Endodermal cell (in vitro differentiated cells): ENCODE results near the gene BRD2. TPM values are rescaled to one million over a fixed set of nuclear protein-coding genes. Genes with fewer than 3 reads are reported as not detected.

Experiments used
- DNase-seq: peaks from one replicate; pipeline ENCODE4 v3.0.0-alpha.2; 2017
- H3K27ac ChIP-seq: 2 replicates; pipeline ENCODE4 v1.5.1; 2013; ENCODE audit warnings: mild to moderate bottlenecking, low read depth, low read length, moderate library complexity
- H3K27me3 ChIP-seq: 2 replicates; pipeline ENCODE4 v1.6.1; 2013; ENCODE audit warnings: mild to moderate bottlenecking, low read length, moderate library complexity; ENCODE audit not compliant: insufficient read depth, control insufficient read depth, poor library complexity, severe bottlenecking
- H3K36me3 ChIP-seq: 2 replicates; pipeline ENCODE4 v1.7.0; 2013; ENCODE audit warnings: mild to moderate bottlenecking, low read length, moderate library complexity; ENCODE audit not compliant: control insufficient read depth, insufficient read depth
- H3K4me1 ChIP-seq: one replicate; pipeline ENCODE4 v1.7.0; 2013; ENCODE audit warnings: low read length; ENCODE audit not compliant: control insufficient read depth, insufficient read depth
- H3K4me3 ChIP-seq: 2 replicates; pipeline ENCODE4 v1.5.1; 2013; ENCODE audit warnings: mild to moderate bottlenecking, low read length, moderate library complexity
- H3K9ac ChIP-seq: 2 replicates; pipeline ENCODE4 v1.6.1; 2013; ENCODE audit warnings: mild to moderate bottlenecking, low read length, moderate library complexity; ENCODE audit not compliant: poor library complexity, severe bottlenecking; ENCODE audit errors: extremely low read depth
- H3K9me3 ChIP-seq: 2 replicates; pipeline ENCODE4 v1.6.1; 2013; ENCODE audit warnings: mild to moderate bottlenecking, low read length, moderate library complexity; ENCODE audit not compliant: control insufficient read depth
- H3K27ac Mint-ChIP-seq: 2 replicates; pipeline ENCODE4 v1.8.0; 2020; ENCODE audit warnings: mixed read lengths
- H3K27me3 Mint-ChIP-seq: 2 replicates; pipeline ENCODE4 v1.8.0; 2021; ENCODE audit warnings: mild to moderate bottlenecking, mixed read lengths; ENCODE audit not compliant: insufficient read depth
- H3K36me3 Mint-ChIP-seq: 2 replicates; pipeline ENCODE4 v1.8.0; 2020; ENCODE audit warnings: low read depth, mixed read lengths
- H3K4me1 Mint-ChIP-seq: 2 replicates; pipeline ENCODE4 v1.8.0; 2020; ENCODE audit warnings: mixed read lengths
- H3K4me3 Mint-ChIP-seq: 2 replicates; pipeline ENCODE4 v1.8.0; 2020; ENCODE audit warnings: mild to moderate bottlenecking, moderate library complexity, mixed read lengths
- H3K9me3 Mint-ChIP-seq: 2 replicates; pipeline ENCODE4 v1.8.0; 2020; ENCODE audit warnings: mild to moderate bottlenecking, mixed read lengths
- CTCF ChIP-seq: fragments of 200-600 bp; sonication (generic); conservative IDR thresholded peaks from 2 replicates; pipeline ENCODE4 v1.5.0; 2021; ENCODE audit warnings: antibody characterized with exemption, mild to moderate bottlenecking
- WGBS, 2 experiments: methylation state at CpG; one replicate each; pipeline versions ENCODE4 v1.1.5 to v1.1.7; 2013; ENCODE audit warnings: missing lambda C conversion rate in 2 of 2, mixed read lengths in 1 of 2; ENCODE audit not compliant: insufficient coverage in 1 of 2, insufficient read length in 1 of 2; 5-methylcytosine and 5-hydroxymethylcytosine counted together
- total RNA-seq, 2 donors: library from RNA; stranded (reverse); fragmentation: NEBNext Ultra II Directional in 1 of 2; extraction: Animal tissue kit (Norgen Biotek cat#: 25700) in 1 of 2; gene quantifications; 2 replicates in 1 of 2; 3 replicates in 1 of 2; pipeline ENCODE4 v1.2.1, GENCODE V29; 2021

The BRD2 gene
- total RNA-seq, 2 donors from 2014 or later, result 209 to 233 TPM

- 90 to 95% methylated on average over 2 to 3 of the region's 3 CpGs for WGBS, 2 experiments
These were observed 18.4 kb upstream of the BRD2 start for GRCh38 chr6:32950010-32950409.

GRCh38 chr6:32950449-32950848 lies 17.9 kb upstream of the BRD2 start:
- H3K36me3 ChIP-seq, result no peaks in the 10 kb centered on the region
- WGBS, 2 experiments, result 92 to 93% methylated on average over 8 of the region's 8 CpGs
- no peak for TF ChIP-seq CTCF
- no peak overlapping the region for H3K27ac ChIP-seq
- Mint-ChIP-seq H3K9me3 (no peaks in the 10 kb centered on the region), H3K27ac (no peak overlapping the region), H3K36me3 (no peaks in the 10 kb centered on the region), H3K27me3 (no peaks in the 10 kb centered on the region), H3K4me3 (no peak overlapping the region), H3K4me1 (no peaks in the 10 kb centered on the region)
- no peak for DNase-seq
- no peak overlapping the region for H3K4me3 ChIP-seq
- no peak overlapping the region for H3K9ac ChIP-seq
- H3K9me3 ChIP-seq, result no peaks in the 10 kb centered on the region
- H3K4me1 ChIP-seq, result no peaks in the 10 kb centered on the region
- no peaks in the 10 kb centered on the region for H3K27me3 ChIP-seq

More at GRCh38 chr6:32950010-32950409, 18.4 kb upstream of the BRD2 start:
- no peaks in the 10 kb centered on the region for H3K27me3 ChIP-seq
- no peak overlapping the region for H3K9ac ChIP-seq
- no peaks in the 10 kb centered on the region for H3K4me1 ChIP-seq
- Mint-ChIP-seq H3K4me3 (no peak overlapping the region), H3K27me3 (no peaks in the 10 kb centered on the region), H3K36me3 (no peaks in the 10 kb centered on the region), H3K9me3 (no peaks in the 10 kb centered on the region), H3K4me1 (no peaks in the 10 kb centered on the region), H3K27ac (no peak overlapping the region)
- no peak for TF ChIP-seq CTCF
- no peak for DNase-seq
- H3K36me3 ChIP-seq, result no peaks in the 10 kb centered on the region
- no peak overlapping the region for H3K4me3 ChIP-seq
- H3K9me3 ChIP-seq, result no peaks in the 10 kb centered on the region
- H3K27ac ChIP-seq, result no peak overlapping the region

GRCh38 chr6:32952817-32953739 lies 15.3 kb upstream of the BRD2 start, which contains the start of gene HLA-DMA:
HLA-DMA (minus strand) TSS chr6:32953097; CDS start chr6:32953036, 61 bp downstream.
- Histone ChIP-seq H3K36me3 (no peaks in the 10 kb centered on the region), H3K4me1 (no peaks in the 10 kb centered on the region), H3K9me3 (no peaks in the 10 kb centered on the region), H3K9ac (no peak within 1 kb of the TSS), H3K27ac (no peak within 1 kb of the TSS), H3K4me3 (no peak within 1 kb of the TSS), H3K27me3 (no peaks in the 10 kb centered on the region)
- WGBS, 2 experiments, result 55 to 59% methylated on average over 5 to 10 of the region's 10 CpGs
- H3K36me3 Mint-ChIP-seq, result no peaks in the 10 kb centered on the region
- no peaks in the 10 kb centered on the region for H3K9me3 Mint-ChIP-seq
- H3K27me3 Mint-ChIP-seq, result peaks cover 2% of the 10 kb centered on the region
- TF ChIP-seq CTCF, result peak; percentile 95
- DNase-seq, result peak; percentile 97
- no peaks in the 10 kb centered on the region for H3K4me1 Mint-ChIP-seq
- no peak within 1 kb of the TSS for H3K4me3 Mint-ChIP-seq
- H3K27ac Mint-ChIP-seq, result peak within 1 kb of the TSS; percentile 76
